Ovary (tissue), 9 donors: Measurements from ENCODE around the gene BTBD19. TPM values are rescaled to one million over a fixed set of nuclear protein-coding genes. Genes with fewer than 3 reads are reported as not detected.

Source experiments
- DNase-seq, 5 donors: peaks; one replicate each; pipeline ENCODE4 v3.0.0-alpha.2; 2019 to 2020
- H3K27ac ChIP-seq, 2 donors: fragments of 200-600 bp; one replicate each; pipeline versions ENCODE4 v1.5.1 to v1.8.0; 2019 to 2022
- H3K27me3 ChIP-seq: fragments of 200-600 bp; one replicate; pipeline ENCODE4 v1.8.0; 2022
- H3K36me3 ChIP-seq: fragments of 200-600 bp; sonication (generic); one replicate; pipeline ENCODE4 v1.5.1; 2019
- H3K4me1 ChIP-seq: one replicate; pipeline ENCODE4 v1.8.1; 2013; ENCODE audit warnings: mild to moderate bottlenecking, moderate library complexity; ENCODE audit not compliant: insufficient read depth
- H3K4me3 ChIP-seq: fragments of 200-600 bp; sonication (generic); one replicate; pipeline ENCODE4 v1.5.1; 2017
- H3K9me3 ChIP-seq, 2 donors: fragments of 200-600 bp in 1 of 2; sonication (generic) in 1 of 2; one replicate each; pipeline versions ENCODE4 v1.5.1 to v1.8.1; 2013 to 2019; ENCODE audit warnings: mild to moderate bottlenecking in 1 of 2, moderate library complexity in 1 of 2
- EP300 ChIP-seq: sonication (generic); formaldehyde crosslinking; IDR thresholded peaks from one replicate; pipeline ENCODE4 v1.6.1; 2017; ENCODE audit warnings: antibody characterized with exemption
- POLR2A ChIP-seq: fragments of 450-650 bp; IDR thresholded peaks from one replicate; pipeline ENCODE4 v1.6.1; 2017; ENCODE audit warnings: antibody characterized with exemption, mild to moderate bottlenecking, moderate library complexity
- WGBS, 3 donors: extraction: QIAGEN DNeasy Blood & Tissue Kit in 1 of 3; methylation state at CpG; one replicate each; pipeline versions ENCODE4 v1.1.5 to v1.1.7; 2013 to 2017; 5-methylcytosine and 5-hydroxymethylcytosine counted together
- intact Hi-C, 4 donors: fragments of 100-400 bp; cut with DNase I; formaldehyde crosslinking; loops; one replicate each; pipeline versions ENCODE4 v1.11.0 to v1.15.1; 2022 to 2023
- polyA plus RNA-seq, 2 donors: library from polyadenylated mRNA; stranded (reverse); fragments of 200-250 nt in 1 of 2; fragments of 350-450 nt in 1 of 2; fragmentation: Illumina TruSeq in 1 of 2; extraction: RNeasy Lipid Tissue Mini Kit (QIAGEN cat#74804) in 1 of 2; gene quantifications; one replicate each; pipeline ENCODE4 v1.2.3, GENCODE V29; 2013 to 2014
- total RNA-seq, 7 donors: library from RNA; depleted of rRNA in 2 of 7; stranded (reverse); fragments of >200 nt in 2 of 7; fragmentation: NEBNext Ultra II Directional in 3 of 7; extraction: Animal tissue kit (Norgen Biotek cat#: 25700) in 3 of 7; gene quantifications; one replicate each; pipeline versions ENCODE4 v1.1.0 to v1.2.4, GENCODE V29; 2016 to 2023
- TF ChIP-seq, protein P1 (sequence below), 3 donors: fragments of 450-650 bp in 2 of 3; fragments of 200-600 bp in 1 of 3; IDR thresholded peaks; one replicate each; pipeline versions ENCODE4 v1.5.1 to v1.8.0; 2016 to 2022; ENCODE audit warnings: antibody characterized with exemption in 3 of 3, mild to moderate bottlenecking in 1 of 3
- donor health status: DM: no; HTN: no; CAD: no; lungs with moderate emphysema.
- donor health status: DM: no; HTN: no; CAD: no.
- donor health status: Bipolar disorder and iron deficiency.
- donor health status: DM: yes; HTN: yes; CAD: no.
- donor health status: DM: no; HTN: no; CAD: no.
- donor health status: DM: yes; HTN: yes; CAD: no.

The BTBD19 gene
- total and polyA plus RNA-seq, 9 donors, result 7.1 to 24.3 (median 15.0) TPM

DNA sequence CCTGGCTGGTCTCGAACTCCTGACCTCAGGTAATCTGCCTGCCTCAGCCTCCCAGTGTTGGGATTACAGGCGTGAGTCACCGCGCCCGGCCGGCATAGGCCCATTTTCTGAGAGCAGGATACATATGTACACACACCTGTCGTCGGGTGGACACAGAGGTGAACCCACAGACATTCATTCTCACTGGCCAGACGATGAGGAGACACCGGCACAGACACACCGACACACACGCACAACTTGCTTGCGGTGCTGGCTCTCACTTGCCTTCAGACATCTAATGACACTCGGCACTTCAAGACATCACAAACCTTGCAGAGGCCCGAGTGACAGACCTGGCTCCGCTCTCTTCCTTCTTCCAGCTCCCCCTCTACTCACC, 34.2 kb downstream of the BTBD19 start:
- 12 to 21% (median 17%) methylated on average over 15 to 16 of the region's 16 CpGs for WGBS, 3 donors
- H3K4me3 ChIP-seq, result peak overlapping the region; percentile 55
- intact Hi-C loops, result loop anchor here in 1 of 4 donors (10.0 kb wide), 1 partner anchor 162 kb away; no protein-coding TSS in a partner anchor

DNA sequence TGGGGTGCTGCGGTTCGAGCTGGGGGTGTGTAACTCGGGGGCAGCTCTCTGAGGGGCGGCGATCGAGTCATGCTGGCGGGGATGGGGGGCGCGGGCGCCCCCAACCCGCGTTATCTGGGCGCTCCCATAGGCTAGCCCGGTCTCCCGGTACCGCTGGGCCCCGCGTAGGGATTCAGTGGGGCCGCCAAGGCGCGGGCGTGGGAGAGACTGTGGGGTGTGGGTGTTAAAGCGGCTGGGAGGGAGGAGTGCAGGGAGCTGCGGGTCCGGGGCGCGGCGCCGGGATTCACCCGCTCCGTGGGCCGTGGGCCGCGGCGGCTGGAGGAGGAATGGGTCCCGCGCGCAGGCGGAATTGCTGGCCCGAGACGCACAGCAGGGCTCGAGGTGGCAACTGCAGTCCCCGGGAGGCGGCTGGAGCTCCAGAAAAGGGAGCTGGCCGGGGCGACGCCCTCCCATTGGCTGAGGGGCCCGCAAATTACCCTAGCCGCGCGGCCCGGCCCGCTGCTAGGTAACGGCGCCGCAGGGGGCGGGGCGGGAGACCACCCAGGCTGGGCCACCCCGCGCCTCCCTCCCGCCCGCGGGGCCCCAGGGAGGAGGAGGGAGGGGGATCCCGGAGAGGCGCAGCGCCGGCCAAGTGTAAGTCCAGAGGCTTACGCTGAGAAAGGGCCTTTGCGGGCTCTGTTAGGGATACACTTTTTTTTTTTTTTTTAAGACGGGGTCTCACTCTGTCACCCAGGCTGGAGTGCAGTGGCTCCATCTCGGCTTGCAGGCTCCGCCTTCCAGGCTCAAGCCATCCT, 34.7 kb downstream of the BTBD19 start, which contains the start of gene PTCH2:
PTCH2 (minus strand) TSS at position 392 of the 794 bp plus-strand sequence; CDS start at position 71, 321 bp downstream.
- peaks cover 14% of the 10 kb centered on the region for H3K4me1 ChIP-seq
- TF ChIP-seq, protein P1, sequence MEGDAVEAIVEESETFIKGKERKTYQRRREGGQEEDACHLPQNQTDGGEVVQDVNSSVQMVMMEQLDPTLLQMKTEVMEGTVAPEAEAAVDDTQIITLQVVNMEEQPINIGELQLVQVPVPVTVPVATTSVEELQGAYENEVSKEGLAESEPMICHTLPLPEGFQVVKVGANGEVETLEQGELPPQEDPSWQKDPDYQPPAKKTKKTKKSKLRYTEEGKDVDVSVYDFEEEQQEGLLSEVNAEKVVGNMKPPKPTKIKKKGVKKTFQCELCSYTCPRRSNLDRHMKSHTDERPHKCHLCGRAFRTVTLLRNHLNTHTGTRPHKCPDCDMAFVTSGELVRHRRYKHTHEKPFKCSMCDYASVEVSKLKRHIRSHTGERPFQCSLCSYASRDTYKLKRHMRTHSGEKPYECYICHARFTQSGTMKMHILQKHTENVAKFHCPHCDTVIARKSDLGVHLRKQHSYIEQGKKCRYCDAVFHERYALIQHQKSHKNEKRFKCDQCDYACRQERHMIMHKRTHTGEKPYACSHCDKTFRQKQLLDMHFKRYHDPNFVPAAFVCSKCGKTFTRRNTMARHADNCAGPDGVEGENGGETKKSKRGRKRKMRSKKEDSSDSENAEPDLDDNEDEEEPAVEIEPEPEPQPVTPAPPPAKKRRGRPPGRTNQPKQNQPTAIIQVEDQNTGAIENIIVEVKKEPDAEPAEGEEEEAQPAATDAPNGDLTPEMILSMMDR (IDR thresholded peaks at IDR 0.05), result no peak
- peak; percentile 67 for TF ChIP-seq POLR2A
- H3K27ac ChIP-seq, result peak within 1 kb of the TSS; percentile 32 to 33
- peak within 1 kb of the TSS; percentile 55 for H3K4me3 ChIP-seq
- intact Hi-C loops, result loop anchor here in 1 of 4 donors (10.0 kb wide), 1 partner anchor 162 kb away; no protein-coding TSS in a partner anchor
- 0 to 1% (median 1%) methylated on average over 49 to 72 of the region's 72 CpGs for WGBS, 3 donors
- no peaks in the 10 kb centered on the region for H3K36me3 ChIP-seq
- H3K27me3 ChIP-seq, result no peaks in the 10 kb centered on the region
- DNase-seq, result peak; percentile 89 to 94 (median 91)
- no peaks in the 10 kb centered on the region for H3K9me3 ChIP-seq

More for the DNA sequence above, 34.2 kb downstream of the BTBD19 start:
- Histone ChIP-seq H3K27me3 (no peaks in the 10 kb centered on the region), H3K9me3 (no peaks in the 10 kb centered on the region), H3K4me1 (peaks cover 11% of the 10 kb centered on the region), H3K36me3 (no peaks in the 10 kb centered on the region), H3K27ac (peak overlapping the region; percentile 32 to 33)
- TF ChIP-seq, protein P1 (IDR thresholded peaks at IDR 0.05), result no peak
- TF ChIP-seq EP300, result no peak
- TF ChIP-seq POLR2A, result no peak
- no peak for DNase-seq

DNA sequence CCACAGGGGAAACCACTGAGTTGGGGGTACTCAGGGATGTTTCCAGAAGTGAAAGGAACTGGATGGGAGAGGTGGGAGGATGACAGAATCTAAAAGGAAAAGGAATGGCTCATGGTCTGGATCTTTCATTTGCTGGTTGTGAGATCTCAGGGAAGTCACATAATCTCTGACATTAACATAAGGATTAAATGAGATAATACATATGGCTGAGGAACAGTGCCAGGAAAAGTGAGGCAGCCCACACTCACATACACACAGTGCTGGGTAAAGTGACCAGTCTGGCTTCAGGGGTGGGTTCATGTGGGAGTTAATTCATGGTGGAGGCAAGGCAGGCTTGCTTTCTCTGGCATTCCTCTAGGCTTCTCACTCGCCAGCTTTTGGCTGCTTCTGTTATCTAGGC, 38.7 kb downstream of the BTBD19 start:
- TF ChIP-seq EP300, result no peak
- no peak for TF ChIP-seq POLR2A
- TF ChIP-seq, protein P1 (IDR thresholded peaks at IDR 0.05), result no peak
- no peak overlapping the region for H3K27ac ChIP-seq
- WGBS, 3 donors, result 21 to 59% (median 28%) methylated on average over 1 of the region's 1 CpG
- no peak overlapping the region for H3K4me3 ChIP-seq
- H3K4me1 ChIP-seq, result peaks cover 24% of the 10 kb centered on the region
- intact Hi-C loops, result loop anchor here in 1 of 4 donors (10.0 kb wide), 1 partner anchor 158 kb away; no protein-coding TSS in a partner anchor
- no peaks in the 10 kb centered on the region for H3K27me3 ChIP-seq
- no peaks in the 10 kb centered on the region for H3K36me3 ChIP-seq
- no peak for DNase-seq
- no peaks in the 10 kb centered on the region for H3K9me3 ChIP-seq

DNA sequence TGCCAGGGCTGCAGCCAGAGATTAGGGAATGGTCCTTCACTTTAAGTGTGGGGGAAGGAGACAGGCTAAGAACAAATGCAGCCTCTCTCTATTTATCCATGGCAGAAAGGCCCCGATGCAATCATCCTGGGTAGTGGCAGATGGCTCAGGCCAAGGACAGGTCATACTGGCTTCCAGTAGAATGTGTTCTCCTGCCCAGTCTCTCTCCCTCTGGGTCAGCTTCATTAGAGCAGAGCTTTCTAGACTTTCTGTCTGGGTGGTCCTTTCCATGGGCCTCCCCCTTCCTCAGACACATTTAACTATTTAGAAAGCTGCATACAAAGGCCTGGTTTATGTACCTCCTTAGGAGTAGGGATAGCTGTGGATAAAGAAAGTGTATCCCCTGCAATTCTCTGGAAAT, 39.5 kb downstream of the BTBD19 start:
- intact Hi-C loops, result loop anchor here in 1 of 4 donors (10.0 kb wide), 1 partner anchor 157 kb away; no protein-coding TSS in a partner anchor
- no peaks in the 10 kb centered on the region for H3K36me3 ChIP-seq
- no peaks in the 10 kb centered on the region for H3K9me3 ChIP-seq
- 0 to 18% (median 9%) methylated on average over 1 of the region's 1 CpG for WGBS, 3 donors
- H3K4me1 ChIP-seq, result peaks cover 24% of the 10 kb centered on the region
- H3K27me3 ChIP-seq, result no peaks in the 10 kb centered on the region
- H3K4me3 ChIP-seq, result no peak overlapping the region
- peak overlapping the region in 1 of 2 donors; percentile 17 for H3K27ac ChIP-seq
- TF ChIP-seq, protein P1 (IDR thresholded peaks at IDR 0.05), result no peak
- TF ChIP-seq EP300 (no peak), POLR2A (no peak)
- peak in 4 of 5 donors; percentile 37 to 66 (median 54) for DNase-seq
